Measurements from ENCODE around the gene BAG1. TPM values are rescaled to one million over a fixed set of nuclear protein-coding genes. Genes with fewer than 3 reads are reported as not detected.

BAG1 gene
- total and polyA plus RNA-seq, 2 experiments from 2014 or later = 44.7 to 55.4 TPM

- Mint-ChIP-seq H3K27me3 (ENCODE audit: insufficient read depth, low read depth, poor library complexity) (peaks cover 6% of the 10 kb centered on the region), H3K36me3 (ENCODE audit: low read depth) (peaks cover 65% of the 10 kb centered on the region), H3K4me1 (no peaks in the 10 kb centered on the region), H3K9me3 (no peaks in the 10 kb centered on the region), H3K27ac (no peak overlapping the region), H3K4me3 (no peak overlapping the region)
- Histone ChIP-seq H3K79me2 (replicated peaks; ENCODE audit: insufficient read depth) (0 out of 2 replicates have a peak, but pooled peaks cover 2% of the 10 kb centered on the region), H3K4me3 (no peak overlapping the region), H3K9me2 (ENCODE audit: insufficient read depth) (no peaks in the 10 kb centered on the region), H3K4me2 (no peak overlapping the region), H3K27me3 (ENCODE audit: insufficient read depth) (no peaks in the 10 kb centered on the region), H3K4me1 (ENCODE audit: insufficient read depth) (no peaks in the 10 kb centered on the region), H3F3A (replicated peaks; ENCODE audit: low read depth) (no peaks in the 10 kb centered on the region), H4K20me1 (replicated peaks; ENCODE audit: insufficient read depth) (peaks cover 11% of the 10 kb centered on the region; the same call in 1 of the 2 replicates), H3K27ac (ENCODE audit: low read depth) (no peak overlapping the region), H2AFZ (no peak overlapping the region), H3K36me3 (ENCODE audit: insufficient read depth) (peaks cover 63% of the 10 kb centered on the region)
- ATAC-seq (no peak), DNase-seq (ENCODE audit: low spot score) (no peak)
- TF ChIP-seq ZNF331 (CRISPR knock-in tag; IDR thresholded peaks at IDR 0.05; ENCODE audit: low read depth) (no peak), EZH2 (IDR thresholded peaks at IDR 0.05; ENCODE audit: low read depth, unreplicated experiment) (no peak), POLR2AphosphoS5 (IDR thresholded peaks at IDR 0.05; ENCODE audit: low read depth) (no peak), REST (IDR thresholded peaks at IDR 0.05; ENCODE audit: unreplicated experiment) (no peak)
Measured at GRCh38 chr9:33255014-33255413, 9.5 kb downstream of the BAG1 start.

GRCh38 chr9:33254211-33254610 is 10.3 kb downstream of the BAG1 start:
- H3K36me3 Mint-ChIP-seq (ENCODE audit: low read depth) = peaks cover 57% of the 10 kb centered on the region
- no peak for TF ChIP-seq ZNF331 (CRISPR knock-in tag; IDR thresholded peaks at IDR 0.05; ENCODE audit: low read depth)
- TF ChIP-seq ZNF114 (CRISPR knock-in tag; IDR thresholded peaks at IDR 0.05) = no peak
- TF ChIP-seq NANOG (IDR thresholded peaks at IDR 0.05; ENCODE audit: borderline replicate concordance) = no peak

GRCh38 chr9:33250458-33250995 is 14.0 kb downstream of the BAG1 start:
- Mint-ChIP-seq H3K36me3 (ENCODE audit: low read depth) (peaks cover 24% of the 10 kb centered on the region), H3K4me3 (no peak overlapping the region), H3K27ac (peak overlapping the region; percentile 60; the same call in 1 of the 2 replicates), H3K9me3 (no peaks in the 10 kb centered on the region), H3K4me1 (no peaks in the 10 kb centered on the region), H3K27me3 (ENCODE audit: insufficient read depth, low read depth, poor library complexity) (peaks cover 9% of the 10 kb centered on the region)
- Histone ChIP-seq H2AFZ (no peak overlapping the region), H3K4me3 (no peak overlapping the region), H3K27ac (ENCODE audit: low read depth) (no peak overlapping the region), H3K9me2 (ENCODE audit: insufficient read depth) (no peaks in the 10 kb centered on the region), H3K79me2 (replicated peaks; ENCODE audit: insufficient read depth) (no peaks in the 10 kb centered on the region), H3K4me1 (ENCODE audit: insufficient read depth) (no peaks in the 10 kb centered on the region), H4K20me1 (replicated peaks; ENCODE audit: insufficient read depth) (no peaks in the 10 kb centered on the region; the same call in 1 of the 2 replicates), H3K36me3 (ENCODE audit: insufficient read depth) (peaks cover 21% of the 10 kb centered on the region), H3K4me2 (no peak overlapping the region), H3F3A (replicated peaks; ENCODE audit: low read depth) (no peaks in the 10 kb centered on the region), H3K27me3 (ENCODE audit: insufficient read depth) (no peaks in the 10 kb centered on the region)
- DNase-seq (ENCODE audit: low spot score) (no peak), ATAC-seq (no peak)
- no peak for TF ChIP-seq CTCF (conservative IDR thresholded peaks at IDR 0.05; ENCODE audit: low read depth in 2 of 2)
- no peak for TF ChIP-seq ZNF331 (CRISPR knock-in tag; IDR thresholded peaks at IDR 0.05; ENCODE audit: low read depth)

More at GRCh38 chr9:33254211-33254610, 10.3 kb downstream of the BAG1 start:
- no peaks in the 10 kb centered on the region for H3K4me1 ChIP-seq (ENCODE audit: insufficient read depth)
- H2AFZ ChIP-seq = no peak overlapping the region
- no peaks in the 10 kb centered on the region for H3F3A ChIP-seq (replicated peaks; ENCODE audit: low read depth)
- no peak overlapping the region for H3K4me3 ChIP-seq
- no peaks in the 10 kb centered on the region for H3K27me3 ChIP-seq (ENCODE audit: insufficient read depth)
- peaks cover 56% of the 10 kb centered on the region for H3K36me3 ChIP-seq (ENCODE audit: insufficient read depth)
- Mint-ChIP-seq H3K27ac (no peak overlapping the region), H3K27me3 (ENCODE audit: insufficient read depth, low read depth, poor library complexity) (peaks cover 6% of the 10 kb centered on the region), H3K4me3 (no peak overlapping the region), H3K9me3 (no peaks in the 10 kb centered on the region), H3K4me1 (no peaks in the 10 kb centered on the region)
- no peaks in the 10 kb centered on the region for H3K79me2 ChIP-seq (replicated peaks; ENCODE audit: insufficient read depth)
- H3K27ac ChIP-seq (ENCODE audit: low read depth) = no peak overlapping the region
- no peak for ATAC-seq
- H4K20me1 ChIP-seq (replicated peaks; ENCODE audit: insufficient read depth) = peaks cover 4% of the 10 kb centered on the region; the same call in 1 of the 2 replicates
- DNase-seq (ENCODE audit: low spot score) = no peak
- H3K9me2 ChIP-seq (ENCODE audit: insufficient read depth) = no peaks in the 10 kb centered on the region
- no peak overlapping the region for H3K4me2 ChIP-seq
